Activated naive CD4-positive, alpha-beta T cell treated with anti-CD3 and anti-CD28 coated beads, Interleukin-2, amount 10 ng/mL, durations not matched to agents 7 days and 5 days (primary cell): ENCODE measurements around the gene IGHMBP2.
"Not testable (repeated sequence)": the region's sequence is repeated elsewhere in the genome, so short reads cannot be mapped to it uniquely, and the experiment has no call there.

ENCODE experiments used
- CTCF ChIA-PET: fragments of 350-600 bp; sonication (Branson Sonifier 250); formaldehyde crosslinking; loops from one replicate; lab custom pipeline; 2021; ENCODE audit warnings: antibody characterized with exemption; lab: Charles Lee
- DNase-seq: peaks from one replicate; pipeline ENCODE4 v3.0.0-alpha.2; 2020
- H3K27ac Mint-ChIP-seq: one replicate; pipeline ENCODE4 v1.8.0; 2021; ENCODE audit warnings: mild to moderate bottlenecking, moderate library complexity, mixed read lengths
- H3K27me3 Mint-ChIP-seq: one replicate; pipeline ENCODE4 v1.8.0; 2021; ENCODE audit warnings: mild to moderate bottlenecking, mixed read lengths
- H3K36me3 Mint-ChIP-seq: one replicate; pipeline ENCODE4 v1.8.0; 2021; ENCODE audit warnings: mixed read lengths
- H3K4me1 Mint-ChIP-seq: one replicate; pipeline ENCODE4 v1.8.0; 2021; ENCODE audit warnings: mixed read lengths
- H3K4me3 Mint-ChIP-seq: one replicate; pipeline ENCODE4 v1.8.0; 2021; ENCODE audit warnings: mild to moderate bottlenecking, moderate library complexity, mixed read lengths
- H3K9me3 Mint-ChIP-seq: one replicate; pipeline ENCODE4 v1.8.0; 2021; ENCODE audit warnings: mixed read lengths

IGHMBP2 gene

GRCh38 chr11:68872216-68873003 is 31.3 kb upstream of the IGHMBP2 start:
- Mint-ChIP-seq H3K27me3 (peaks cover 41% of the 10 kb centered on the region), H3K36me3 (no peaks in the 10 kb centered on the region), H3K9me3 (no peaks in the 10 kb centered on the region), H3K4me3 (no peak overlapping the region), H3K4me1 (peaks cover 14% of the 10 kb centered on the region), H3K27ac (no peak overlapping the region)
- CTCF ChIA-PET, result no interaction called here
- DNase-seq, result no peak

DNA sequence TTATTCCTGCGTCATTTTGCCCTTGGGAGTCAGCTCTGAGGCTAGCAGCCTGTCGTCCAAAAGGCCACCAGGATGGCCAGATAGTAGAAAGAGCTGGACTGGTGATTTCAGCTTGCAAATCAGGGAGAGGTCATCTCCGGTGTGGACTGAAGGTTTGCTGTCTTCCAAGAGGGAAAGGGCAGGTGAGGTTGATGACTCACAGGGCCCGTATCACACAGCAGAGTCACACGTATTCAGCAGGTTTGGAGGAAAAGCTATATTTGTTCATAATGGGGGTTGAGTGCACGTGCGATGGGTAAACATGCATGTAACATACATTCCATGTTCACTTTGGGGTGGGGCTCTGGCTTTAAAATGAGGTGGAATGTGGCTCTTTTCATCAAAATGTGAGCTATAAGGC is 25.7 kb upstream of the IGHMBP2 start:
- H3K27me3 Mint-ChIP-seq, result no peaks in the 10 kb centered on the region
- H3K27ac Mint-ChIP-seq, result no peak overlapping the region
- H3K36me3 Mint-ChIP-seq, result peaks cover 2% of the 10 kb centered on the region
- no peak for DNase-seq
- peaks cover 3% of the 10 kb centered on the region for H3K4me1 Mint-ChIP-seq
- no peaks in the 10 kb centered on the region for H3K9me3 Mint-ChIP-seq
- CTCF ChIA-PET, result no interaction called here
- no peak overlapping the region for H3K4me3 Mint-ChIP-seq

DNA sequence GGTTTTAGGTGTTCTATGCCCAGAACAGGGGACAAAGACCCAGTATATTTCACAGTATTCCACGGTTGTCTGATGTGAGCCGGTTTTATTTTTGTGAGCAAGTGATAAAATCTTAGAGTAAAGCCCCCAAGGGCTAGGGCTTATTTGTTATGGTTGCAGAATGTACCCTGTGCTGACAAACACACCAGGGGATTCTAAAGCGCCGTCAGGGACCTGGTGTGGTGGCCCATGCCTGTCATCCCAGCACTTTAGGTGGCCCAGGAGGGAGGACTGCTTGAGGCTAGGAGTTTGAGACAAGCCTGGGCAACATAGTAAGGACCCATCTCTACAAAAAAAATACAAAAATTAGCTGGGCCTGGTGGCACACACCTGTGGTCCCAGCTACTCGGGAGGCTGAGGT is 22.8 kb upstream of the IGHMBP2 start:
- no peak for DNase-seq
- Mint-ChIP-seq H3K36me3 (peaks cover 2% of the 10 kb centered on the region), H3K4me3 (no peak overlapping the region), H3K27me3 (no peaks in the 10 kb centered on the region), H3K4me1 (no peaks in the 10 kb centered on the region), H3K27ac (no peak overlapping the region), H3K9me3 (no peaks in the 10 kb centered on the region)
- CTCF ChIA-PET, result no interaction called here

- Mint-ChIP-seq H3K4me1 (no peaks in the 10 kb centered on the region), H3K27me3 (no peaks in the 10 kb centered on the region), H3K27ac (no peak overlapping the region), H3K36me3 (peaks cover 2% of the 10 kb centered on the region), H3K4me3 (no peak overlapping the region), H3K9me3 (no peaks in the 10 kb centered on the region)
- DNase-seq, result no peak
- CTCF ChIA-PET, result no interaction called here
Observed at GRCh38 chr11:68881320-68881719, 22.4 kb upstream of the IGHMBP2 start.

GRCh38 chr11:68882391-68882790 is 21.3 kb upstream of the IGHMBP2 start:
- CTCF ChIA-PET, result no interaction called here
- peaks cover 4% of the 10 kb centered on the region for H3K36me3 Mint-ChIP-seq

DNA sequence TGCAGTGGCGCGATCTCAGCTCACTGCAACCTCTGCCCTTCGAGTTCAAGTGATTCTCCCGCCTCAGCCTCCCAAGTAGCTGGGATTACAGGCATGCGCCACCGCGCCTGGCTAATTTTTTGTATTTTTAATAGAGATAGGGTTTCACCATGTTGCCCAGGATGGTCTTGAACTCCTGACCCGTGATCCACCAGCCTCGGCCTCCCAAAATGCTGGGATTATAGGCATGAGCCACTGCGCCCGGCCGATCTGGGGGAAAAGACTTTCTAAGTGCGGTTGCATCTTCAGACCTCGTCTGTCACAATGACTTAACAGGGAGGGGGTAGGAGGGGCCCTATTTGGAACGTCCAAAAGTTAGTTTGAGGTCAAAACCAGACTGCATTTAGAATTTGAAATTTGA is 18.9 kb upstream of the IGHMBP2 start:
- H3K4me3 Mint-ChIP-seq, CTCF ChIA-PET, H3K27ac Mint-ChIP-seq, H3K27me3 Mint-ChIP-seq, H3K36me3 Mint-ChIP-seq, H3K9me3 Mint-ChIP-seq, H3K4me1 Mint-ChIP-seq, DNase-seq: not testable (repeated sequence)

More at GRCh38 chr11:68882391-68882790, 21.3 kb upstream of the IGHMBP2 start:
- no peak overlapping the region for H3K27ac Mint-ChIP-seq
- H3K9me3 Mint-ChIP-seq, result no peaks in the 10 kb centered on the region
- H3K4me3 Mint-ChIP-seq, result no peak overlapping the region
- no peak for DNase-seq
- H3K4me1 Mint-ChIP-seq, result no peaks in the 10 kb centered on the region
- H3K27me3 Mint-ChIP-seq, result no peaks in the 10 kb centered on the region

DNA sequence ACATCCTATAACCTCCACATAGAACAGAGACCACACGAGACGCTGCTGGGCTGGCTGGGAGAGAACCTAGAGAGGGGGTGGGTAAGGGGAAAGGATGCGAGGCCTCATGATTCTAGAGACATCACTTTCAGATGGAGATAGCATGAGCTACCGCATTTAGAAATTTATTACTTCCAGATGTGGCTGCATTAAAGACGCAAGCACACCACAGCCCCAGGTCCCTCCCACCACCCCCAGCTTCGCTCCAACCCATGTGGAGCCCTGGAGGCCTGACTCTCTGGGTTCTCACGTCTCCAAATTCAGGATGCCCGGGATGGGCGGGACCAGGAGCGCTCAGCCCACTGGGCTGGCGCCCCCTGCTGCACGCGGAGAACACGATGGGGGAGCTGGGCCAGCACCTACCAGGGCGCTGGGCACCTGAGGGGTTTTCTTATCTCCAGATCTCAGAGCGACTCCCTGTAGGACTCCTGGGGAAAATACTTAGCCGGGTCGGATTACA is 13.7 kb upstream of the IGHMBP2 start:
- CTCF ChIA-PET, result interaction anchor here (0.8 kb wide), 1 partner anchor 37 kb away, joined by 3 read pairs; no protein-coding TSS in a partner anchor
- peaks cover 27% of the 10 kb centered on the region for H3K36me3 Mint-ChIP-seq
- DNase-seq, result no peak
- no peaks in the 10 kb centered on the region for H3K27me3 Mint-ChIP-seq
- H3K27ac Mint-ChIP-seq, result no peak overlapping the region
- no peak overlapping the region for H3K4me3 Mint-ChIP-seq
- H3K9me3 Mint-ChIP-seq, result no peaks in the 10 kb centered on the region
- H3K4me1 Mint-ChIP-seq, result no peaks in the 10 kb centered on the region

- H3K4me3 Mint-ChIP-seq, result no peak overlapping the region
- no peaks in the 10 kb centered on the region for H3K9me3 Mint-ChIP-seq
- no peaks in the 10 kb centered on the region for H3K27me3 Mint-ChIP-seq
- CTCF ChIA-PET, result interaction anchor here (0.8 kb wide), 1 partner anchor 37 kb away, joined by 3 read pairs; no protein-coding TSS in a partner anchor
- H3K36me3 Mint-ChIP-seq, result peaks cover 27% of the 10 kb centered on the region
- no peak for DNase-seq
- no peaks in the 10 kb centered on the region for H3K4me1 Mint-ChIP-seq
- no peak overlapping the region for H3K27ac Mint-ChIP-seq
Observed at GRCh38 chr11:68890490-68891231, 13.0 kb upstream of the IGHMBP2 start.

DNA sequence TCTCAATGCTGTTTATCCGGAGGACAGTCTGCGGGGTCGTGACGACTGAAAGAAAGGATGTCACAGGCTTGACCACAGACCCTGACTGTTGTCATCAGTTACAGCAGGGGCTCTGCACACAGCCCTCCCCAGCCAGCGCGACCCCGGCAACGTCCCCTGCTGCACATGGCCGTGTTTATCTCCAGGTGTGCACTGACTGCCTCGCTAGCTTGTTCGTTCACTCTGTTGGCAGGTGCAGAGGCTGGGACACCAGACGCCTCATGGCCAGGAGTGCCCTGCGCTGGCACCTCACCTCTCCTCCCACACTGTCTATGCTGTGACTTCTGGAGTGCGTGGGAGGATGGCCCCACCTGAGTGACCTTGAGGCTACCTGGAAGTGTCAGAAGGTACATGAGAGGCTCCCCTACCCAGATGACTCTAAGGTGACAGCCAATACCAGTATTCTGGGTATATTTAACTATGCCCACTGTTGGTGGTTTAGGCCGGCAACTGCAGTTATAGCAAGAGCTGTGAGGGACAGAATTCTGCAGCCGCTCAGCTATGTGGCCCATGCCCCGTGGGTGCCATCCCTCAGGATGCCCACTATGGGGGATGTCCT is 12.2 kb upstream of the IGHMBP2 start:
- Mint-ChIP-seq H3K4me1 (no peaks in the 10 kb centered on the region), H3K4me3 (no peak overlapping the region), H3K27ac (no peak overlapping the region), H3K9me3 (no peaks in the 10 kb centered on the region), H3K27me3 (no peaks in the 10 kb centered on the region), H3K36me3 (peaks cover 32% of the 10 kb centered on the region)
- CTCF ChIA-PET, result no interaction called here
- no peak for DNase-seq

DNA sequence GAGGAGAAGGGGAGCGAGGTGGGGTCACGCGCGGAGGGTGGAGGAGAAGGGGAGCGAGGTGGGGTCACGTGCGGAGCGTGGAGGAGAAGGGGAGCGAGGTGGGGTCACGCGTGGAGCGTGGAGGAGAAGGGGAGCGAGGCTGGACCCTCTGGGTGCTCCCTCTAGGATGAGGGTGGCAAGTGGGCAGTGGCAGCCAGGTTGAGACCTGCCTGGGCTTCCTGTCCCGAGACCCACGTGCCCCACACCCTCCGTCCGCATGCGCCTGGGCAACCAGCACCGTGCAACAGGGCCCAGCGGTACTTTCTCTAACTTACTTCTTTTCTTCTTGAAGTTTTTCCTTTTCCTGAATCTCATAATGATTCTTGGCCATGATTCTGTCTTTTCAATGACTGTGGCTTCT is 11.1 kb upstream of the IGHMBP2 start:
- Mint-ChIP-seq H3K27ac (no peak overlapping the region), H3K4me3 (no peak overlapping the region), H3K9me3 (no peaks in the 10 kb centered on the region), H3K36me3 (peaks cover 36% of the 10 kb centered on the region), H3K4me1 (no peaks in the 10 kb centered on the region), H3K27me3 (no peaks in the 10 kb centered on the region)
- CTCF ChIA-PET, result no interaction called here
- no peak for DNase-seq

GRCh38 chr11:68893282-68893681 is 10.4 kb upstream of the IGHMBP2 start:
- DNase-seq, result no peak
- Mint-ChIP-seq H3K4me1 (no peaks in the 10 kb centered on the region), H3K36me3 (peaks cover 41% of the 10 kb centered on the region), H3K9me3 (no peaks in the 10 kb centered on the region), H3K4me3 (no peak overlapping the region), H3K27me3 (no peaks in the 10 kb centered on the region), H3K27ac (no peak overlapping the region)
- CTCF ChIA-PET, result no interaction called here

DNA sequence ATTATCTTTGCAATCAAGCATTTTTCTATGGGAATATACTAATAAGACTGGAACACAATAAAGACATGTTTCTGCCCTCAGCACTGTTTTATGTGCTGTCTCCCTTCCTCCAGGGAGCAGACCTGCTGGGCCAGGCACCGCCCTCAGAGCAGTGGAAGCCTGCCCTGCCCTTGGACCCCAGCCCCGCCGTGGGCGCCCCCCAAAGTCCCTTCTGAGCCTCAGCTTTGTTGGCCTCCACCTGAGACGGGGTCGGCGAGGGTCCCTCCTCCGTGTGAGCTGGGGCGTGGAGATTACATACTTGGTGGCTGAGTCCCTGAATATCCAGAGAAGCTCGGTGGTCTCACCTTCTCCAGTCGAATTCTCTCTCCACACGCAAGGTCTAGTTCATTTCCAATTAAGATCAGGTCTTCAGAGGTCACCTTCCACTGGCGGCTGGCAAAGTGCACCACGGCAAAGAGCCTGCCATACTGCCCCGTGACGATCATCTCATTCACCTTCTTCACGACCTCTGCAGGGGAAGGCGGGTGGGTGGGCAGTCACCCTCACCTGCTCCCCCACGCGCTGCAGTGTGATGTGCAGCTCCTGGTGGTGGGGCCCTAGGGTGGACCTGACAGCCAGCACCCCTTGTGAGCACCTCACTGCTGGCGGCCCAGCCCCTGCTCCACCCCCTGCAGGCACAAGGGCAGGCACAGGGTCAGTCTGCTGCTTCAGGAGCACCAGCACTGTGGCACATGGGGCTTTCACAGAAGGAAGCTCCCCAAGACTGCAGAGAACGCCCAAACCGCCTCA is 7.3 kb upstream of the IGHMBP2 start:
- peaks cover 3% of the 10 kb centered on the region for H3K4me1 Mint-ChIP-seq
- no peak for DNase-seq
- no peak overlapping the region for H3K4me3 Mint-ChIP-seq
- peaks cover 41% of the 10 kb centered on the region for H3K36me3 Mint-ChIP-seq
- no peak overlapping the region for H3K27ac Mint-ChIP-seq
- no peaks in the 10 kb centered on the region for H3K27me3 Mint-ChIP-seq
- no peaks in the 10 kb centered on the region for H3K9me3 Mint-ChIP-seq
- CTCF ChIA-PET, result no interaction called here

- H3K4me3 Mint-ChIP-seq, result no peak overlapping the region
- H3K27ac Mint-ChIP-seq, result no peak overlapping the region
- H3K36me3 Mint-ChIP-seq, result peaks cover 39% of the 10 kb centered on the region
- no peaks in the 10 kb centered on the region for H3K27me3 Mint-ChIP-seq
- no peaks in the 10 kb centered on the region for H3K9me3 Mint-ChIP-seq
- CTCF ChIA-PET, result no interaction called here
- DNase-seq, result no peak
- H3K4me1 Mint-ChIP-seq, result peaks cover 12% of the 10 kb centered on the region
Observed at GRCh38 chr11:68897441-68897840, 6.2 kb upstream of the IGHMBP2 start.

DNA sequence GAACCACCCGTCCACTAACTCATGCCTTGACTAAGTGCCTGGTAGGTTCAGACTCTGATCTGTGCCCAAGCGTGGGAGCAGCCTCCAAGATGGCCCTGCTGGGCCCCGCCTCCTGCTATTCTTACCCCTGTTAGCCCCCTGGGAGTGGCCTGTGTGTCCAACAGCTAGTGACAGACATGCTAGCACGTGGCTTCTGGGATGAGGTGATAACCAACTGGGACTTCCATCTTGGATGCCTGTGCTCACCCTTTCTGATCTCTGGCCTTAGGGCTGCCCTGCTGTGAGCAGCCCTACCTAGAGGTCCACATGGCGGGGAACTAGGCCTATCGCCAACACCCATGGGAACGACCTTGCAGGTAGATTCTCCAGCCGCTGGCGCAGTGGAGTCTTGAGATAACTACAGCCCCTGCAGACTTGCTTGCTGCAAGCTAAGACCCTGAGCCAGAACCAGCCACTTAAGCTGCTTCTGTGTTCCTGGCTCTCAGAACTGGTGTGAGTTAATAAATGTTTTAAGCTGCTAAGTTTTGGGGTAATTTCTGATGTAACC is 2.8 kb upstream of the IGHMBP2 start:
- Mint-ChIP-seq H3K9me3 (no peaks in the 10 kb centered on the region), H3K27ac (no peak overlapping the region), H3K27me3 (no peaks in the 10 kb centered on the region), H3K4me1 (peaks cover 43% of the 10 kb centered on the region), H3K4me3 (no peak overlapping the region), H3K36me3 (peaks cover 28% of the 10 kb centered on the region)
- CTCF ChIA-PET, result no interaction called here
- DNase-seq, result no peak
